ENCODE measurements around the gene NEK1.

- TF ChIP-seq POU2F2 (IDR thresholded peaks at IDR 0.05; ENCODE audit: low read depth, low read length) (no peak), POLR2A (IDR thresholded peaks at IDR 0.05; ENCODE audit: low read depth, low read length) (no peak)
Observed at GRCh38 chr4:169485791-169486742, 126.3 kb downstream of the NEK1 start.

All from GM12891 (cell line).